Caco-2 (cell line): ENCODE measurements around the gene WDFY4. TPM values are rescaled to one million over a fixed set of nuclear protein-coding genes. Genes with fewer than 3 reads are reported as not detected.

Source experiments
- BruUV-seq: library from RNA; stranded (reverse); fragments of 400-500 nt; replicated peaks from 2 replicates; lab custom pipeline; 2021; lab: Mats Ljungman, UMichigan
- CTCF ChIA-PET: fragments of 300-600 bp; sonication (Branson Sonifier 250); formaldehyde crosslinking; loops from one replicate; lab custom pipeline; 2022; ENCODE audit warnings: antibody characterized with exemption; lab: Charles Lee
- POLR2A ChIA-PET: fragments of 300-600 bp; sonication (Branson Sonifier 250); formaldehyde crosslinking; loops from one replicate; lab custom pipeline; 2022; ENCODE audit warnings: antibody characterized with exemption; lab: Charles Lee
- DNase-seq, 2 experiments: peaks; one replicate each; pipeline versions ENCODE4 v3.0.0 to v3.0.0-alpha.2; 2020 to 2022
- H3K27me3 ChIP-seq: replicated peaks from 2 replicates; pipeline ENCODE4 v1.6.0; 2011; ENCODE audit warnings: low read length; ENCODE audit not compliant: control insufficient read depth, insufficient read depth
- H3K36me3 ChIP-seq: 2 replicates; pipeline ENCODE4 v1.5.1; 2011; ENCODE audit warnings: low read length; ENCODE audit not compliant: control insufficient read depth, insufficient read depth
- H3K4me1 ChIP-seq: fragments of 250-450 bp; sonication (Bioruptor Pico); 2 replicates; pipeline ENCODE4 v1.5.1; 2020; ENCODE audit warnings: mild to moderate bottlenecking
- H3K4me3 ChIP-seq: 2 replicates; pipeline ENCODE4 v1.5.1; 2011; ENCODE audit warnings: low read depth, mild to moderate bottlenecking, control low read depth, low read length
- H3K9me3 ChIP-seq: fragments of 250-450 bp; sonication (Bioruptor Pico); 2 replicates; pipeline ENCODE4 v1.5.1; 2020; ENCODE audit warnings: mild to moderate bottlenecking, moderate library complexity
- H3K27ac Mint-ChIP-seq: one replicate; pipeline ENCODE4 v1.8.0; 2022; ENCODE audit warnings: mixed read lengths; ENCODE audit not compliant: unreplicated experiment
- H3K27me3 Mint-ChIP-seq: one replicate; pipeline ENCODE4 v1.8.0; 2022; ENCODE audit warnings: mixed read lengths; ENCODE audit not compliant: insufficient read depth, unreplicated experiment
- H3K36me3 Mint-ChIP-seq: one replicate; pipeline ENCODE4 v1.8.0; 2022; ENCODE audit warnings: mild to moderate bottlenecking, mixed read lengths; ENCODE audit not compliant: insufficient read depth, unreplicated experiment
- H3K4me1 Mint-ChIP-seq: one replicate; pipeline ENCODE4 v1.8.0; 2022; ENCODE audit warnings: low read depth, mixed read lengths; ENCODE audit not compliant: unreplicated experiment
- H3K4me3 Mint-ChIP-seq: one replicate; pipeline ENCODE4 v1.8.0; 2022; ENCODE audit warnings: mild to moderate bottlenecking, moderate library complexity, mixed read lengths; ENCODE audit not compliant: unreplicated experiment
- H3K9me3 Mint-ChIP-seq: one replicate; pipeline ENCODE4 v1.8.0; 2022; ENCODE audit warnings: mixed read lengths; ENCODE audit not compliant: unreplicated experiment
- intact Hi-C: fragments of 100-400 bp; cut with micrococcal nuclease; formaldehyde crosslinking; loops from one replicate; pipeline ENCODE4 v1.10.0; 2022; ENCODE audit not compliant: unreplicated experiment
- total RNA-seq: library from RNA; stranded (reverse); gene quantifications from 2 replicates; pipeline ENCODE4 v1.2.3, GENCODE V29; 2022
- TF ChIP-seq, protein P1 (sequence below), 2 experiments: fragments of 200-600 bp in 1 of 2; IDR thresholded peaks; 1 replicate in 1 of 2; 2 replicates in 1 of 2; pipeline versions ENCODE4 v1.5.1 to v1.8.0; 2011 to 2022; ENCODE audit warnings: antibody characterized with exemption in 1 of 2, control low read depth in 1 of 2, inconsistent platforms in 1 of 2, low read depth in 1 of 2, low read length in 1 of 2, mild to moderate bottlenecking in 1 of 2, moderate library complexity in 1 of 2; ENCODE audit not compliant: insufficient read depth in 1 of 2, severe bottlenecking in 1 of 2, unreplicated experiment in 1 of 2

The WDFY4 gene
- total RNA-seq, 1 experiment from 2014 or later: not detected

DNA sequence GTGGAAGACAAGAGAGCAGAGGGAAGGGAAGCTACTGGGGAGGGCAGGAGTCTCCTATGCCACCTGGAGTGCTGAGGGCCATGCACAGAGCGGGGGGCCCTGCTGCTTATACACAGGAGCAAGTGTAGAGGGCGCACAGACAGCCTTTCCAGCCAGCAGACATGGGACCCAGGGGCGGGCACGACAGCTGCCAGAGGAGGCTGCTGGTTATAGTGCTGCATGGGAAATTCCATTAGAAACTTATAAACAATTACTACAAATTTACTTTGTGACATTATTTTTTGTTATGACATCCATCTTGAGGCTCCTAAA, 90.5 kb downstream of the WDFY4 start:
- TF ChIP-seq, protein P1, sequence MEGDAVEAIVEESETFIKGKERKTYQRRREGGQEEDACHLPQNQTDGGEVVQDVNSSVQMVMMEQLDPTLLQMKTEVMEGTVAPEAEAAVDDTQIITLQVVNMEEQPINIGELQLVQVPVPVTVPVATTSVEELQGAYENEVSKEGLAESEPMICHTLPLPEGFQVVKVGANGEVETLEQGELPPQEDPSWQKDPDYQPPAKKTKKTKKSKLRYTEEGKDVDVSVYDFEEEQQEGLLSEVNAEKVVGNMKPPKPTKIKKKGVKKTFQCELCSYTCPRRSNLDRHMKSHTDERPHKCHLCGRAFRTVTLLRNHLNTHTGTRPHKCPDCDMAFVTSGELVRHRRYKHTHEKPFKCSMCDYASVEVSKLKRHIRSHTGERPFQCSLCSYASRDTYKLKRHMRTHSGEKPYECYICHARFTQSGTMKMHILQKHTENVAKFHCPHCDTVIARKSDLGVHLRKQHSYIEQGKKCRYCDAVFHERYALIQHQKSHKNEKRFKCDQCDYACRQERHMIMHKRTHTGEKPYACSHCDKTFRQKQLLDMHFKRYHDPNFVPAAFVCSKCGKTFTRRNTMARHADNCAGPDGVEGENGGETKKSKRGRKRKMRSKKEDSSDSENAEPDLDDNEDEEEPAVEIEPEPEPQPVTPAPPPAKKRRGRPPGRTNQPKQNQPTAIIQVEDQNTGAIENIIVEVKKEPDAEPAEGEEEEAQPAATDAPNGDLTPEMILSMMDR (IDR thresholded peaks at IDR 0.05; ENCODE audit: insufficient read depth in 1 of 2, low read depth in 1 of 2, low read length in 1 of 2, severe bottlenecking in 1 of 2, unreplicated experiment in 1 of 2): no peak
- POLR2A ChIA-PET: no interaction called here
- DNase-seq: no peak
- H3K27me3 Mint-ChIP-seq: peaks cover 9% of the 10 kb centered on the region
- no peaks in the 10 kb centered on the region; the same call in 1 of the 2 replicates for H3K27me3 ChIP-seq
- H3K36me3 ChIP-seq: no peaks in the 10 kb centered on the region
- no peaks in the 10 kb centered on the region for H3K9me3 ChIP-seq
- CTCF ChIA-PET: no interaction called here
- no peaks in the 10 kb centered on the region for H3K36me3 Mint-ChIP-seq
- no peaks in the 10 kb centered on the region for H3K4me1 Mint-ChIP-seq
- no peaks in the 10 kb centered on the region for H3K9me3 Mint-ChIP-seq
- H3K4me1 ChIP-seq: no peaks in the 10 kb centered on the region
- no peak overlapping the region for H3K4me3 Mint-ChIP-seq
- no peak overlapping the region for H3K4me3 ChIP-seq
- no TSS peak for BruUV-seq
- no peak overlapping the region for H3K27ac Mint-ChIP-seq
- intact Hi-C loops: no loop called here

DNA sequence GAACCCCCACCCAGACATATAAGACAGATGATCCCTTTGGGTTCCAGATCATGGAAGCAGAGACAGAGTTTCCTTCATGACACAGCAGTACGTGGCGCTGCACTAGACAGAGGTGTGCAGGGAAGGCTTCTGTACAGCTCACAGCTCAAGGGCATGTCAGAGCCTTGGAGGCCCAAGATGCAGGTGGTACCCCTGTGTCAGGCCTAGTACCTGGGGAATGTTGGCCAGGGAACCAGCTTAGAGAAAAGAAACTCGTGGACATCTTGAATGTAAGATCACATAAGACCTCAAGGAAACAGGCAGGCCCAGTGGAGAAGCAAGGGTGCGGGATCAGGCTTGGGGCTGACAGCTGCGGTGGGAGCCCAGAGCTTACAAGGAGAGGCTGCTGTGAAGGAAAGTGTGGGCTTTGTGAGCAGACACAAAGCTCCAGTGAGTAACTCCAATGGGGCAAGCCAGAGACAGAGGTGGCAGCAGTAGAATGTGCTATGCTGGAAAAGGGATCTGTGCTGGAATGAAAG, 91.4 kb downstream of the WDFY4 start:
- Histone ChIP-seq H3K4me1 (no peaks in the 10 kb centered on the region), H3K9me3 (no peaks in the 10 kb centered on the region), H3K27me3 (no peaks in the 10 kb centered on the region; the same call in 1 of the 2 replicates), H3K36me3 (no peaks in the 10 kb centered on the region), H3K4me3 (no peak overlapping the region)
- Mint-ChIP-seq H3K36me3 (no peaks in the 10 kb centered on the region), H3K27ac (no peak overlapping the region), H3K27me3 (peaks cover 6% of the 10 kb centered on the region), H3K4me3 (no peak overlapping the region), H3K4me1 (no peaks in the 10 kb centered on the region), H3K9me3 (no peaks in the 10 kb centered on the region)
- TF ChIP-seq, protein P1 (IDR thresholded peaks at IDR 0.05; ENCODE audit: insufficient read depth in 1 of 2, low read depth in 1 of 2, low read length in 1 of 2, severe bottlenecking in 1 of 2, unreplicated experiment in 1 of 2): no peak
- no peak for DNase-seq
- no TSS peak for BruUV-seq
- intact Hi-C loops: no loop called here
- ChIA-PET POLR2A (no interaction called here), CTCF (no interaction called here)

DNA sequence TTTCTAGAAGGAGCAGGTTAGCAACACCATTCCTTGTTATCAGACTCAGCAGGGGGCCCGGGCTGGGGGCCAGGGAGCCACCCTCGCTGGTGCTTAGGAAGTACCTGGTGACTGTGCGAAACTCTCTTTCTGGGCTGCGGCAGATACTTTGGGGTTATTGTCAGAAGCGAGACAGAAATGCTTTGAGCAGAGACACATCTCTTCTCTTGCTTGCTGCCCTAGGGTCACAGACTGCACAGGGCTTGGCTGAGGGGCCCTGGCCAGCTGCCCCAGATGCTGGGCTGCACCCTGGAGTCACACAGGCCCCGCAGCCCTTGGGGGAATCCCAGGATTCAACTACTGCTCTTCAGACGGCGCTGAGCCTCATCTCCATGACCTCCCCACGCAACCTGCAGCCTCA, 91.9 kb downstream of the WDFY4 start:
- intact Hi-C loops: no loop called here
- peaks cover 6% of the 10 kb centered on the region for H3K27me3 Mint-ChIP-seq
- no peak for DNase-seq

More for the DNA sequence above, 91.9 kb downstream of the WDFY4 start:
- Histone ChIP-seq H3K4me1 (no peaks in the 10 kb centered on the region), H3K9me3 (no peaks in the 10 kb centered on the region), H3K27me3 (no peaks in the 10 kb centered on the region; the same call in 1 of the 2 replicates), H3K4me3 (no peak overlapping the region), H3K36me3 (no peaks in the 10 kb centered on the region)
- ChIA-PET CTCF (no interaction called here), POLR2A (no interaction called here)
- no peak overlapping the region for H3K27ac Mint-ChIP-seq
- H3K4me3 Mint-ChIP-seq: no peak overlapping the region
- H3K4me1 Mint-ChIP-seq: no peaks in the 10 kb centered on the region
- BruUV-seq: no TSS peak
- H3K9me3 Mint-ChIP-seq: no peaks in the 10 kb centered on the region
- no peaks in the 10 kb centered on the region for H3K36me3 Mint-ChIP-seq
- TF ChIP-seq, protein P1 (IDR thresholded peaks at IDR 0.05; ENCODE audit: insufficient read depth in 1 of 2, low read depth in 1 of 2, low read length in 1 of 2, severe bottlenecking in 1 of 2, unreplicated experiment in 1 of 2): no peak
